Measurements from ENCODE around the gene ABCC5.
A peak's percentile ranks its signal among the peaks of the same experiment; 100 is the strongest.

The ABCC5 gene

DNA sequence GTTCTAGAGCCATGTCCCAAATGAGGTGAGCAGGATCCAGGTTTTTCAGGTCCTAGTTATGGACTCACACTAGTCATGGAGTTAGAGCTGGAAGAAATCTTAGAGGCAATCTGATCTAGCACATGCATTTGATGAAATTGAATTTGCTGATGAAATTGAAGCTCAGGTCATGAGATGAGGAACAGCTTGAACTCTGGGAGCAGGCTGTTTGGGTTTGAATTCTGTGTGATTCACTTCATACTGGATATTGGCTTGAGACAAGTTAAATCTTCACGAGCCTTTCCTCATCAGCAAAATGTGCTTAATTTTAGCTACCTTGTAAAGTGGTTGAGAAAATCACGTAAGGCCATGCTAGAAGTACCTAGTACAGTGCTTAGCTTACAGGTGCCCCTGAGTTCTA is 99.5 kb downstream of the ABCC5 start:
- no peak for DNase-seq

DNA sequence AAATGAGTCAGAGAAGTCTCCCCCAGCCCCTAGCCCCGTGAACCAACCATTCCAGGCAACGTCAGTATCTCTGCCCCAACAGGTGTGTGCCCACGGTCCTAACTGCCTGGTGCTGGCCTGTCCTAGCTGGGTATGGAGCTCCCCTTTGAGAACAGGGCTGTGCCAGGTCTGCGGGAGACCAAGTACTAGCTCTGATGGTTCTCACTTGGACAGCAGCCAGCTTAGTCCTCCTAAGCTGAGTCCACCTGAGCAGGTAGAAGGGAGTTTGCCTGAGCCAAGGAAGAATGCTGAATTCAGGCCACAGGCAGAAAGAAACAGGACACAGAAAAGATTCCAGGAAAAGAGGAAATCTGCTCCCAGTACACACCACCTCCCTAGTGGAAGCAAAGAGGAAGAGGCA is 99.9 kb downstream of the ABCC5 start:
- DNase-seq: no peak

DNA sequence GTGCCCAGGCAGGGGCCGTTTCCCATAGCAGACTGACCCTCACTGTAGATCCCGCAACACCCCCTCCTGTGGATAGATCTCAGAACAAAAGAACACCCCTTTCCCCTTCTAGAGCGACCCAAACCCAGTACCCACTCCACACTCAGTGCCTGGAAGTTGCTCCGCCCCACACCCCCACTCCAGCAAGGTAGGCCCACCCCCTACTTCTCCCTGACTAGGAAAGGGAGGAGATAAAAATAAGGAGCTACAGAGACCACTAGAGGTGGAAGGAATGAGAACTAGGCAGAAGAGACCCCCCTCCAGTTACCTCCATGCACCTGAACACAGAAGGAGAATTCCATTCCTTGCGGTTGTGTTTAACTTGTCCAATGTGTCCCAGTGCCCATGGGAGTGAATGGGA is 102.8 kb downstream of the ABCC5 start:
- DNase-seq: no peak

DNA sequence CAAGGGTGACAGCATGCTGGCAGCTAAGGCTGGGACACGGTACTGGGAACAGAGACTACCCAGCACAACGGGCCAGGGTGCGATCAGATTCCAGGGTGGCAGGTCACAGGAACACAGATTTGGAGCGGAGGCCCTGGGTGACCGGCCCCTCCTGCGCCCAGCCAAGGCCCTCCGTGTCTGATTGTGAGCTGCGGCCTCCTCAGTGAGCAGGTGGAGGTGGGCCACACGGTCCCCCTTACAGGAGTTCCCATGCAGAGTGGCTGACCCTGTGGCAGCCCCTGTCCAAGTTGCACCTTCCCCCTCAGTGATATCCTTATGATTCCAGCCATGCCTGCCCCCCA is 104.1 kb downstream of the ABCC5 start:
- no peak for DNase-seq

DNA sequence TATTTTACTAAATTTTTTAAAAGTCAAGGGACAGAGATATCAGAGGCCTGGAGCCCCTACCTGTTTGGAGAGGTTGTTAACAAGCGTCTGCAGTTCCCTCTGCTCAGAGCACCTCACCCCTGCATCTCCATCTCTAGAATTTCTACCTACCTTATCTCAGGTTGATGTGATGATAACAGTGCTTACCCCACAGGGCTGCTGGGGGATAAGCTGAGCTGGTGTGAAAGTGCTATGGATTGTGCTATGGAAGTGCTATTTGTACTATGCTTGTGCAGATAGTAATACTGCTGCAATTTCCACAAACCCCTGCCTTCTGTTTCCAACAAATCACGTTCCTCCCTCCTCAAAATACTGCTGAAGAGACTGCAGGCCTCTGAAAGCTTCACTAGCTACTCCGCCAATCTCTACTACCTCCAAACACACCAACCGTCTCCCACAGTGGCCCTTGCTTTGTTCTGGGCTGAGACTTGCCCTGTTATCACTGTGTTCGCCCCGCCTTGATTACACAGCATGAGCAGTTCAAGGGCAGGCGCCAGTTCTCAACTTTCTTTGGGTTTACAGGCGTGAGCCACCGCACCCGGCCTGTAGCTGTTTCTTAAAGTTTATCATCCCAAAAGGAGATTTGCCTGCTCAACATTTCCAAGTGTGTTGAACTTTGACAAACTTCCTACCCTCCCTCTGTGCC is 104.6 kb downstream of the ABCC5 start:
- no peak for DNase-seq

DNA sequence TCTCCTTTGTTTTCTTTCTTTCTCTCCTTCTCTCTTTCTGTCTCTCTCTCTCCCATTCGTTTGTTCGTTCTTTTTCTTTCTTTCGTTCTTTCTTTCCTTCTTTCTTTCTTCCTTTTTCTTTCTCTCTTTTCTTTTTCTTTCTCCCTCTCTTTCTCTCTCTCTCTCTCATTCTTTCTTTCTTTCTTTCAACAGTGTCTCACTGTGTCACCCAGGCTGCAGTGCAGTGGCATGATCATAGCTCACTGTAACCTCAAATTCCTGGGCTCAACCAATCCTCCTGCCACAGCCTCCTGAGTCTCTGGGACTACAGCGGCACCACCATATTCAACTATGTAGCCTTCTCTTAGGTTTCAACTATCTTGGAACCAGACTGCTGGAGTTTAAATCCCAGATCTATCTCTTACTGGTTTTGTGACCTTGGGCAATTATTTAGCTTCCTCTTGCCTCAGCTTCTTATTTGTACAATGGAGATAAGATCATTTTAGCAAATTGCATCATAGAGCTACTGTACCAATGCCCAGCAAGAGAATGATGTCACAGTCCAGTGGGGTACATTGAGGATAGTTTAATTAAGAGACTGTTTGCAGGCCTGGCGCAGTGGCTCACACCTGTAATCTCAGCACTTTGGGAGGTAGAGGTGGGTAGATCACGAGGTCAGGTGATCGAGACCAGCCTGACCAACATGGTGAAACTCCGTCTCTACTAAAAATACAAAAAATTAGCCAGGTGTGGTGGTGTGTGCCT is 105.7 kb downstream of the ABCC5 start:
- DNase-seq: no peak

DNA sequence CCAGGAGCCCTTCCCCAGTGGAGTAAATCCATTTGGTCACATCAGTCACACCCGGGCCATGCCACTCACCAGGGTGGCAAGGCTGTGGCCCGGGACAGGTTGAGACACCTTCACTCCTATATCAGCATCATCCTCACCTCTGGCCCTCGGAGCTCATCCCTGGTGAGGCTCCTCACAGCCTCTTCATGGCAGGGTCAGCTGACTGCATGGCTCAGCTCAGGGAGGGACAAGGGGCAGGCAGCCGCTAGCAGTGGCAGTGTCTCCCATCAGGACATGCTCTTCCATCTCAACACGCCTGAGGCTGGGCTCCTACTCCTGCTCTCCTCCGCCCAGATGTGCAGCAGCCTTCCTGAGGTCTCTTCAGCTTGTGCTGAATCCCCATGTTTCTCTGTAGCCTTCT is 106.6 kb downstream of the ABCC5 start:
- DNase-seq: no peak

DNA sequence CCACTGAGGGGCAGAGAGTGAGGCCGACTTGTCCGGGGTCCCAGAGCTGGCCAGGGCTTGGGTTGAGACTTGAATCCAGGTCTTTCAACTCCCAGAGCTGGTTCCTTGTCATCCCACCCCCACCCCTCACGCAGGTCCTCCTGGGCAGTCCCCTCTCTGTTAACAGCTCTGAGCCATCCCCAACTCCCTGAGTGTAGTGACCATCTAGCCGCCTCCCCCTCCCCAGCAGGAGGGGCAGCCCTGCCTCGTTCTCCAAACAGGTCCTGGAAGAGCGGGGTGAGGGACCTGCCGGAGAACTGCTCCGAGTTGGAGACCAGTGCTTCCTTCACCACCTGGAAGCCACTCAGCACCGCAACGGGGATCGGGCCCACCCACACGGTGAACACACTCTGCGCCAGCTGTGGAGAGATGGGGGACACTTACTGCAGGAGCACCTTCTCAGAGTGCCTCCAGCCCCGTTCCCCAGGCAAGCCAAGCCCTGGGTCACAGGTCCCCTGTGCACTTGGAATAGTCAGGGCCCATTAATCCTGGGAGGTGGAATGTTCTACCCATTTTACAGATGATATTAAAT is 108.6 kb downstream of the ABCC5 start:
- DNase-seq: no peak

DNA sequence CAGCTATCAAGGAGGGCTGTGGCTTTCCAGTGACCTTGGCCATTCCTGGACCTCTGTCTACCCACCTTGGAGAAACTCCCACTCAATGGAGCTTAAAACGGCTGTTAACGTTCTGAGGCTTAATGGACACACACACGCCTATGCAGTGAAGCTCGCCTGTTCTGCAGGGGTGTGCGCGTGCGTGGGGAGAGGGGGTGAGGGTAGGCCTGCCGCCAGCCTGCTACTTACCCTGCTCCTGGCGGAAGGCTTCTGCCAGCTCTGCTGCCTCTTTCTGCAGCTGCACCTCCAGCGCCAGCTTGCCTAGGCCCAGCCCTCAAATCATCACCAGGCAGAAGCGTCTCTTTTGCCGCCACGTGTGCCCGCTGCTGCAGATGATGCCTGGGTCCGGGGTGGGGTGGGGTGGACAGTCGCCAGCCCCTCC is 109.8 kb downstream of the ABCC5 start:
- peak; percentile 14 for DNase-seq

DNA sequence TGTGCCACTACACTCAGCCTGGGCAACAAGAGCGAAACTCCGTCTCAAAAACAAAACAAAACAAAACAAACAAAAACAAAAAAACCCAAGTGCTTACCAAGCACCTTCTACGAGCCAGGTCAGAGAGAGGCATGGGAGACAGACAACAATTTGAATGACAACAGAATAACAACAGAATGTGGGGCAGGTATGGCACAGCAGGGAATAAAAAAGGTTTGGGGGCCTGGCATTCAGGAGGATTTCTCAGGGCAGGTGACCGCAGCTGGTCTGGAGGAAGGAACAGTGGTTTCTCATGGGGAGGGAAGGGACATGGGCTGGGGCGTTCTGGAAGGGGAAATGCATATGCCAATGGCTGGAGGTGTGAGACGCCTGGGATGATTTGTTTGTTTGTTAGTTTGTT is 110.5 kb downstream of the ABCC5 start:
- no peak for DNase-seq

DNA sequence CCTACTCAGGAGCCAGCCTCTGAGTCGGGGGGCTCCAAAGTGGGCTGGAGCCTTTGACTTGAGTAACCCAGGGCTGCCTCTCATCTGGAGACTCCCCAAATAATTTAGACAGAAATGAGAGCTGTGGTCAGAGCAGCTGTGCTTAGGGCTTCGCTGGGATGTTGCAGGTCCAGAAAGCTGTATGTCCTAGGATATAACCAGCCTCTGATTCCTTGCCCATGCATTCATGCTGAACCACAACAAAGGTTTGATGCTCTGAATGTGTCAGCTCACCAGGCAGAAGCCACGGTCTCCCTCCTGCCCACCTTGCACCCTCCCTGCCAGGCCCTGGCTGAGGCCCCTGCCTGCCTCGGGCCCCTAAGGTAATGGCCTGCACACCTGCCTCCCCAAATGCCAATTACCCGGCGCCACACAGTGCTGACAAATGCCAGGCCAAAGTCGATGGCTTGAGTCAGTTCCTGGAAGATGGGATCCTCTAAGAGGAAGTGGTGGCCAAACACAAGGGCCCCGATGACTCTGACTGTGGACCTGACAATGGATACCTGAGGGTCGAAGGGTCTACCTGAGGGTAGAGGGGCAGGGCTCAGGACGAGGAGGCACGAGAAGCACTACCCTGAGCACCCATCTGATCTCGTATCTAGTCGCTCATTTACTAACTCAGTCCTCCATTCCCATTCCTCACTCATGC is 111.3 kb downstream of the ABCC5 start:
- no peak for DNase-seq

DNA sequence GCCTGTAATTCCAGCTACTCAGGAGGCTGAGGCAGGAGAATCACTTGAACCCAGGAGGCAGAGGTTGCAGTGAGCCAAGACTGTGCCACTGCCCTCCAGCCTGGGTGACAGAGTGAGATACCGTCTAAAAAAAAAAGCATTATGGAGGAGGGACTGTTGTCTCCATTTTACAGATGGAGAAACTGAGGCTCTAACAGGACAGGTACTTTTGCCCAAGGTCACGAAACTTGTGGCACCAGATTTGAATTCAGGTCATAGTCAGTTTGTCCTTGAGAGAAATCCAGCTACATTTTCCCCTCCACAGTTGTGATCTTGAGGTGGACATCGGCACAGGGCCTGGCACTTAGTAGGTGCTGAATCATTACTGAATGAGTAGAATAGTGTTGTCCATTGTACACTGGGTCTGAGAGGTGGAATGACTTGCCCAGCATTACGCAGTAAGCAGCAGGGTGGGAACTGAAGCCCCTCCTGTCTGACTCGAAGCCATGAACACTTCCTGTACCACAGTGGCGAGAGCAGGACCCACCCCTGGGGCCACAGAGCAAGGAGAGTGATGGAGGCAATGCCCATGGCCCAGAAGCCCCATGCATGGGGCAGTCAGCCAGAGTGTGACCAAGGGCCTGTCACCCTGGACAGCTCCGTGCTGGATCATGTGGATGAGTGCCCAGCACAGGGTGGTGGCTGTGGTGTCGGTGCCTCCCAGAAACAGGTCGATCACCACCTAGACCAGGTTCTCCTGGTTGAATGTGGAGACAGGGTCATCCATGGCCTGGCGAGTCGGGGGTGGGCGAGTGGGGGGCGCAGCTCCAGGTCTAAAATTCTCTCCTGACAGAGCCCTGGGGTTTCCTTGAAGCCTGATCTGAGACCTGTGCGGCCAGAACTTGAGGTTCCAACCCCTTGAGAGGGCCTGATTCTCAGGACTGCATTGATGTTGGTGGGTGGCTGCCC is 112.6 kb downstream of the ABCC5 start:
- no peak for DNase-seq

DNA sequence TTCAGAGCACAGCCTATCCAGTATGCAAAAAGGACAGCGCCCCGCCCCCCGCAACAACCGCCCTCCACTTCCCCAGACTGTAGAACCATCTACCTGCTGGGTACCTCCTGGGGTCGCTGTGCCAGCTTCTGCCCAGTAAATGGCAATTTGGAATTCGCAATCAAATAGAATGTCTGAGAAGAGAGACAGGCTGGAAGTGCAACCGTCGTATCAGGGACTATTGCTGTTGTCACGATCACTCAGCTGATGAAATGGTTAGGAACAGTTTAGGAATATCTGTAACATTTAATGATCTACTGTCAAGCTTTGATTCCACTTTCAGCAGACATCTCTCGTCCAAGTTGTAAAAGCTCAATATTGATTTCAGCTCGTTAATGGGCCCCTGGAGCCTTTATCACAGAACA is 119.7 kb downstream of the ABCC5 start:
- no peak for DNase-seq

DNA sequence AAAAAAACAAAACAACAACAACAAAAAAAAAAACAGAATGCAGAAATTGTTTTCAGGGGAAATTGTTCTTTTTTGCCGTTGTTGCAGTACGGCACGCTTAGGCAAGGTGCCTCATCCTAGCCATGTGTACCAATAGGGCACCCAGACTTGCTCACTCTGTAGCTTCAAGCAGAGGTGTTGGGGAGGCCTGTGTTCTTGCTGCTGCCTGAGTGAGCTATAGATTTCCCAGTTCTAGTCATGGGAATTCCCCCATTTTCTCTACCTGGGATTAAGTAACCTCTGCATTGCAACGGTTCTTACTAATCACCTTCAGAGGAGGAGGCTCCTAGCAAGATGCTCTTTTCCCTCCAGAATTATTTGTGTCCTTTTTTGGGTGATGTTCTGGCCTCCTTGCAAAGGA is 120.1 kb downstream of the ABCC5 start:
- DNase-seq: no peak

DNA sequence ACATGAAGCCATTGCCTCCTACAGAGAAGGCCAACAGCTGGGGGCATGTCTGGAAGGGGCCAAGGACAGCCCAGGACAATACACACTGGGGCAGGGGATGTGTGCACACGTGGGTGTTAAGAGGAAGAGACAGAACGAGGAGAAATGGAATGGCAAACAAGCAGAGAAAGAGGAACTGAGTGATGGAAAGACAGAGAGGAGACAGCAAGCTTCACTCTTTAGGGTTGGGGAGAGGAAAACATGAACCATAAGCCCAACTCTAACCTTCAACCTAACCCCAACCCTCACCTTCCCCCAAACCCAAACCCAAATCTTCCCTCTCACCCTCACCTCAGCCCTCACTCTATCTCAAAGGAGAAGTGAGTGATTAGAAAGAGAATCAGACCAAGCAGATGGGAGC is 121.1 kb downstream of the ABCC5 start:
- no peak for DNase-seq

DNA sequence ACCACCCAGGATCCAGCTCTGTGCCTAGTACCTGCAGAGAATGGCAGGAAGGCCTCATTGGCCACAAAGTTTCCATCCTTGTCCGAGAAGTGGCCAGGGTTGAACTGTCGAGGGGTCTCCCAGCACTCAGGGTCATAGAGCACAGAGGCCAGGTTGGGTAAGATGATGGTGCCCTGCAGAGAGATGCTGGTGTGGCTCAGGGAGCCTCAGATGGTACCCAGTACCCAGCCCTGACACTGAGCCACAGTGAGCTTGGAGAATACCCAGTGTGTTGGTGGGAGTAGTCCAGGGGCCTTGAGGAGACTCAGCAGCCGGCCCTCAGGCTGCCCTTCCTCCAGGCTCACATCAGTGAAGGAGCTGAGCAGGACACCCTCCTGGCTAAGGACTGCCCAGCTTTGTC is 121.5 kb downstream of the ABCC5 start:
- no peak for DNase-seq

DNA sequence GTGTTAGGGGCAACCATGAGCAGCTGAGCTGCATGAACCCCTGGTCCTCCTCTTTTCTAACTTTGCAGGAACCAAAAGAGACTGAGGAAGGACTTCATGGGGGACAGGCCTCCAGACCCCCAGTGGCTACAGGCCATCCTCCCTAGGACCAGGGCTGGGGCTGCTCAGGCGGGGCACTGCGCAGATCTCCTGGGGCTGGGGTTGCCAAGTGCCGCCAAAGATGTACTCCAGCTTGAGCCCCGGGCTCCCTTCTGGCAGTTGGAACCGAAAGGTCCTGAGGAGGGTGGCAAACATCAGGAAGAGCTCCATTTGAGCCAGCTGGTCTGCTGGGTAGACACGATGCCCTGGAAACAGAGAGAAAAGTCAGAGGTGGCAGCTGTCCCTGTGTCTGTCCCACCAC is 121.9 kb downstream of the ABCC5 start:
- no peak for DNase-seq

DNA sequence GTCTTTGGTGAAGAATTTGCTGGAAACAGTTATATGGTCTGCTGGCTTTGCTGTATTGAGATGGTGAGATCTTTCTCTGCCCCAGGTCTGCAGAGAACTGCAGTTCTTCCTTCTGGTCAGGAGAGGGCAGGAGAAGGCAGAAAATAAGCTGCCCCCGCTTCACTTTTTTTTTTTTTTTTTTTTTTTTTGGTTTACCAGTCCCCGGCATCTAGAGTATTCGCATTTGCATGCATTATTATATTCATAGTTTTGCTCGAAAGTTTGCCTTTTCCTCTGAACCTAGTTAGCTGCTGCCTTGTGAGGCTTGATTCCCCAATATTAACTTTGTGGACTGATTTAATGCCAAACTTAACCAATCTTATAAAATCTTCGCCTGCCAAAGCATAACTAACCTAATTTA is 122.4 kb downstream of the ABCC5 start:
- DNase-seq: peak; percentile 70

DNA sequence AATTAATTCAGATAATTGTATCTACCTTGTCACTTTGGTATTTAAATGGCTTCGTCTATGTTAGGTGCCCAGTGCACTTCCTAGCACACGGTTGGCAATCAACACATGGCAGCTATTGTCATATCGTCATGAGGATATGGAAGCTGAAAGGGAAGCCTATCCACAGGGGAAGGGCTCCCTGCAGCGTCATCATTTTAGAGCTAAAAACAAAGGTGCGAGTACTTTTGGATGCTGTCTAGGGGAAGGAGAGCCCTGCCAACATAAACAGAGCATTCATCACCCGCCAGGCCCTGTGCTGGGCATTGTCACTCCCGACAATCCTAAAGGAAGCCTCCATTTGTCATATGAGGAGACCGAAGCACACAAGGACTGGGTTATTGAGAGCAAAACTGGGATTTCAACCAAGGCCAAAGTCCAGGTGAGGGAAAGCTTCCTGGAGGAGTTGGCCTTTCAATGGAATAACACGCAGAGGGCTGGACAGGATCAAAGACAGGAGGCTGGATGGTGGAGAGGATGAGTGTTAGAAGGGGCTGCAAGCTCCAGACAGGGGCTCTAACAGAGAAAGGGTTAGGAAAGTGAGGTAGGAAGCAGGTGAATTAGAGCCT is 125.0 kb downstream of the ABCC5 start:
- no peak for DNase-seq

DNA sequence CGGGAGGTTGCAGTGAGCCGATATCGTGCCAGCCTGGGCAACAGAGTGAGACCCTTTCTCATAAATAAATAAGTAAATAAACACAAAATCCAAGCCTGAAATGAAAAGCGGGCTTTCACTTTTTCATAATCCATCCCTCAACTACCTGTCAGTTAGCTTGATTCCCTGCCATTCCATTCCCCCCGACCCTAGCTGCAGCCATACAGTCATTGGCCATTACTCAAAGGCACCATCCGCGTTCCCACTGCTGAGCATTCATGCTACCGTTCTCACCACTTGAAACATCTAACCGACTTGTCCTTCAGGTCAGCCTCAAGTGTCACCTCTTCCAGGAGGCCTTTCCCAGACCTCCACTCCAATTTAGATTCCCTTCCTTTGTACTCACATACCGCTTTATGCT is 131.9 kb downstream of the ABCC5 start:
- no peak for DNase-seq

DNA sequence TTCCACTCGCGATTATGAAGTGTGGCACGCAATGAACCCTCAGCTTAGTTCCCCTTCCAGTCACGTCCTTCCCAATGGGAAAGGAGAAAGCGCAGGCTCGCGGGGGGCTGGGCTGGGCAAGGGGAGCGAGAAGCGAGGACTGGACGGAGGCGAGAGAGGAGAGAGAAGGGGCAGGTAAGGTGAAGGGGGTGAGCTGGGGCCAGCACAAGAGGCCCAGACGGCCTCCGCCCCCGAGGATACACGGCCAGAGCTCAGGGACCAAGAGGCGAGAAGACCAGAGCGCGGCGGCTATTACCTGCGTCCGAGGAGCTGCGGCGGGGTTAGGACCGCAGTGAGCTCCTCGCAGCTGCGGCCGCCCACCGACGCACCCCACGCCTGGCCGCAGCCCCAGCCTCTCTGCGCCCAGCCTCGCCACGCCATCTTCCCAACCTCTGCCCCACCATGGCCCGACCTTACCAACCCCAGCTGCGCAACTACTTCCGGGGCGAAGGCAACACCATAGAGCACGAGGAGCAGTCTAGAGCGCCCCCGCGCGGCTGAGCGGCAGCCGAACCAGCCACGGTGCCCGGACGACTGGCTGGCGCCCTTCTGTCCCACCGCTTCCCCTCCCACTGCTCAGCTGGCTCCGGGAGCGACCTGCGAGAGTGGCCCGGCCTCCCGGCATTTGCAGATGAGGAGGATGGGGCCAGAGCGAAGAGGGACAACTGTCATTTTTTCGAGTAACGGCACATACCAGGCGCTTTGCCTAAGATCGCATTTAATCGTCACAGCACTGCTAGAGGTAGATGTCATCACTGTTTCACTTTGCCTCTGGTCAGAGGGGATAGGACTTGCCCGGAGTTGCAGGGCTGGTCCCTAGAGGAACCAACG is 133.0 kb downstream of the ABCC5 start, which contains the start of gene PARL:
PARL (minus strand) TSS at position 454 of the 870 bp plus-strand sequence; CDS start at position 420, 34 bp downstream.
- DNase-seq: peak; percentile 93

All from NCI-H1436 (cell line).